Astrocyte (in vitro differentiated cells and primary cell): ENCODE data around the gene TGFB2. TPM values are rescaled to one million over a fixed set of nuclear protein-coding genes. Genes with fewer than 3 reads are reported as not detected.

ENCODE experiments used
- DNase-seq: peaks from one replicate; pipeline ENCODE4 v3.0.0-alpha.2; 2010; ENCODE audit warnings: low read depth
- FAIRE-seq: peaks from 2 replicates; lab custom pipeline; 2011; peaks lifted over from hg19 to GRCh38; lab: Jason Lieb, UNC
- H2AFZ ChIP-seq: 2 replicates; pipeline ENCODE4 v1.6.0; 2012; ENCODE audit warnings: low read depth, low read length, inconsistent platforms
- H3K27ac ChIP-seq: 2 replicates; pipeline ENCODE4 v1.5.1; 2011; ENCODE audit warnings: low read depth, low read length, inconsistent platforms
- H3K27me3 ChIP-seq: 2 replicates; pipeline ENCODE4 v1.6.0; 2011; ENCODE audit warnings: low read length, inconsistent platforms; ENCODE audit not compliant: insufficient read depth
- H3K36me3 ChIP-seq: 2 replicates; pipeline ENCODE4 v1.5.1; 2011; ENCODE audit warnings: low read length, inconsistent platforms; ENCODE audit not compliant: insufficient read depth
- H3K4me1 ChIP-seq: 2 replicates; pipeline ENCODE4 v1.5.1; 2011; ENCODE audit warnings: low read length, inconsistent platforms; ENCODE audit not compliant: insufficient read depth
- H3K4me2 ChIP-seq: 2 replicates; pipeline ENCODE4 v1.6.0; 2012; ENCODE audit warnings: low read length, inconsistent platforms
- H3K4me3 ChIP-seq: 2 replicates; pipeline ENCODE4 v1.5.1; 2011; ENCODE audit warnings: low read depth, mild to moderate bottlenecking, low read length, inconsistent platforms; ENCODE audit not compliant: insufficient read depth
- H3K79me2 ChIP-seq: 2 replicates; pipeline ENCODE4 v1.6.0; 2012; ENCODE audit warnings: mild to moderate bottlenecking, low read length, inconsistent platforms; ENCODE audit not compliant: insufficient read depth
- H3K9ac ChIP-seq: 2 replicates; pipeline ENCODE4 v1.6.0; 2012; ENCODE audit warnings: mild to moderate bottlenecking, low read length, inconsistent platforms
- H3K9me3 ChIP-seq: 2 replicates; pipeline ENCODE4 v1.5.1; 2012; ENCODE audit warnings: low read depth, mild to moderate bottlenecking, low read length, inconsistent platforms; ENCODE audit not compliant: insufficient read depth
- H4K20me1 ChIP-seq: 2 replicates; pipeline ENCODE4 v1.6.0; 2012; ENCODE audit warnings: low read length, inconsistent platforms; ENCODE audit not compliant: insufficient read depth
- H3K27ac Mint-ChIP-seq: one replicate; pipeline ENCODE4 v1.8.0; 2021; ENCODE audit warnings: mild to moderate bottlenecking, mixed read lengths; ENCODE audit not compliant: unreplicated experiment
- H3K27me3 Mint-ChIP-seq: one replicate; pipeline ENCODE4 v1.8.0; 2021; ENCODE audit warnings: low read depth, mixed read lengths; ENCODE audit not compliant: unreplicated experiment
- H3K36me3 Mint-ChIP-seq: one replicate; pipeline ENCODE4 v1.8.0; 2021; ENCODE audit warnings: low read depth, mixed read lengths; ENCODE audit not compliant: unreplicated experiment
- H3K4me1 Mint-ChIP-seq: one replicate; pipeline ENCODE4 v1.8.0; 2021; ENCODE audit warnings: low read depth, mixed read lengths; ENCODE audit not compliant: unreplicated experiment
- H3K4me3 Mint-ChIP-seq: one replicate; pipeline ENCODE4 v1.8.0; 2021; ENCODE audit warnings: mild to moderate bottlenecking, moderate library complexity, mixed read lengths; ENCODE audit not compliant: unreplicated experiment
- H3K9me3 Mint-ChIP-seq: one replicate; pipeline ENCODE4 v1.8.0; 2021; ENCODE audit warnings: mild to moderate bottlenecking, mixed read lengths; ENCODE audit not compliant: unreplicated experiment
- EZH2 ChIP-seq: IDR thresholded peaks from 2 replicates; pipeline ENCODE4 v1.6.1; 2012; ENCODE audit warnings: mild to moderate bottlenecking, low read length, inconsistent platforms; ENCODE audit not compliant: insufficient read depth
- total RNA-seq: library from RNA; stranded (reverse); gene quantifications from 2 replicates; pipeline ENCODE4 v1.2.1, GENCODE V29; 2021
- TF ChIP-seq, protein P1 (sequence below): IDR thresholded peaks from 2 replicates; pipeline ENCODE4 v1.5.1; 2011; ENCODE audit warnings: low read depth, mild to moderate bottlenecking, inconsistent platforms, low read length, moderate library complexity; ENCODE audit not compliant: insufficient read depth

The TGFB2 gene
- total RNA-seq, 1 donor from 2014 or later, result 330 TPM

DNA sequence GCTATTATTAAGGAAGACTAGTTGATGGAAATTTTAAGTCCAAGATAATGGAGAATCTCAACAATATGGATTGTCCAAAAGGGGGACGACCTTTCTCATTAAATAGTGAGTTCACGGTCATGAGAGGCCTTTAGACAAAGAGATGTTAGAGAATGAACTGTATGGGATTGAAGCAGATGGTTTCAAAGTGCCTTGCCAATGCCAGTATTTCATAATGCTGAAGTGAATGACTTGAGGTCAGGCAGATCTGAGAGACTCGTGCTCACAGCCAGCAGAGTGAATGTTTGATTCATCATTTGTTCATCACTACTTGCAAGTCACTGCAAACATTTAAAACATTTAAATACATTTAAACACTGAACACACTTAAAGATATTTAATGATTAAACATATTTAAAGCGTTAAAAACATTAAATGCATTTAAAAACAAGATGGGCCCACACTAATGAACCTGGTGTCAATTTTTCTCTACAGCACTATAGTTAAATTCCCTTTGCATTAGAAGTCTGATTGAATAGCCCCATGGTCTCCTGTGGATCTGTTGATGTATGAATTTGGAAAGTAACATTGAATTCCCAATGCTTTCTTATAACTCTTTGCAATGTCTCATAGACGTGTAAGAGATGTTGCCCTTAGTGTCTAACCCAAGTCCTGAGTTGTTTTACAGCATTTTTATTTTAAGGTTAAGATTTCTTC lies 80.7 kb downstream of the TGFB2 start:
- H3K27ac Mint-ChIP-seq, result peak overlapping the region; percentile 20
- TF ChIP-seq, protein P1, sequence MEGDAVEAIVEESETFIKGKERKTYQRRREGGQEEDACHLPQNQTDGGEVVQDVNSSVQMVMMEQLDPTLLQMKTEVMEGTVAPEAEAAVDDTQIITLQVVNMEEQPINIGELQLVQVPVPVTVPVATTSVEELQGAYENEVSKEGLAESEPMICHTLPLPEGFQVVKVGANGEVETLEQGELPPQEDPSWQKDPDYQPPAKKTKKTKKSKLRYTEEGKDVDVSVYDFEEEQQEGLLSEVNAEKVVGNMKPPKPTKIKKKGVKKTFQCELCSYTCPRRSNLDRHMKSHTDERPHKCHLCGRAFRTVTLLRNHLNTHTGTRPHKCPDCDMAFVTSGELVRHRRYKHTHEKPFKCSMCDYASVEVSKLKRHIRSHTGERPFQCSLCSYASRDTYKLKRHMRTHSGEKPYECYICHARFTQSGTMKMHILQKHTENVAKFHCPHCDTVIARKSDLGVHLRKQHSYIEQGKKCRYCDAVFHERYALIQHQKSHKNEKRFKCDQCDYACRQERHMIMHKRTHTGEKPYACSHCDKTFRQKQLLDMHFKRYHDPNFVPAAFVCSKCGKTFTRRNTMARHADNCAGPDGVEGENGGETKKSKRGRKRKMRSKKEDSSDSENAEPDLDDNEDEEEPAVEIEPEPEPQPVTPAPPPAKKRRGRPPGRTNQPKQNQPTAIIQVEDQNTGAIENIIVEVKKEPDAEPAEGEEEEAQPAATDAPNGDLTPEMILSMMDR, result no peak
- TF ChIP-seq EZH2, result no peak

DNA sequence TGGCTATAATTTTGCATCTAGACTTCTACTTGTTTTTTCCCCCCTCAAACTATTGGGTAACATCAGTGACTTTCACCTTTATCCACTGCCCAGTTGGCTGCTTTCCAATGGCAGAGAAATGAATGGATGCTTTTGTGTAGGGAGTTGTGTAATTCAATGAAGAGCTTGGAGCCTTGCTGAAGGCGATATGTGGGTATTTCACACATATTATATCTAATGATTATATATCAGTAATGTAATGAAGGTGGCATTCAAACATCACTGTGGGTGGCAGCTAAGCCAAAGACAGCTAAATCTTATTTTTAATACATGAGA lies 81.2 kb downstream of the TGFB2 start:
- Mint-ChIP-seq H3K36me3 (peaks cover 24% of the 10 kb centered on the region), H3K27ac (no peak overlapping the region), H3K4me3 (no peak overlapping the region), H3K27me3 (no peaks in the 10 kb centered on the region), H3K9me3 (no peaks in the 10 kb centered on the region), H3K4me1 (peaks cover 48% of the 10 kb centered on the region)
- Histone ChIP-seq H2AFZ (no peak overlapping the region), H3K4me2 (no peak overlapping the region), H3K27ac (peak overlapping the region; percentile 0), H3K27me3 (no peaks in the 10 kb centered on the region), H4K20me1 (peaks cover 19% of the 10 kb centered on the region), H3K9ac (no peak overlapping the region), H3K79me2 (peaks cover 70% of the 10 kb centered on the region), H3K9me3 (no peaks in the 10 kb centered on the region), H3K4me3 (no peak overlapping the region), H3K4me1 (peaks cover 31% of the 10 kb centered on the region), H3K36me3 (no peaks in the 10 kb centered on the region)
- TF ChIP-seq EZH2, result no peak
- TF ChIP-seq, protein P1, result no peak
- DNase-seq (peak; percentile 56), FAIRE-seq (no peak)

More for the DNA sequence above, 80.7 kb downstream of the TGFB2 start:
- no peaks in the 10 kb centered on the region for H3K9me3 ChIP-seq
- no peak overlapping the region for H3K4me3 Mint-ChIP-seq
- H2AFZ ChIP-seq, result no peak overlapping the region
- FAIRE-seq (no peak), DNase-seq (peak; percentile 84)
- no peaks in the 10 kb centered on the region for H3K27me3 Mint-ChIP-seq
- peaks cover 17% of the 10 kb centered on the region for H4K20me1 ChIP-seq
- H3K4me3 ChIP-seq, result no peak overlapping the region
- H3K9me3 Mint-ChIP-seq, result no peaks in the 10 kb centered on the region
- no peaks in the 10 kb centered on the region for H3K36me3 ChIP-seq
- peak overlapping the region; percentile 0 for H3K27ac ChIP-seq
- H3K36me3 Mint-ChIP-seq, result peaks cover 24% of the 10 kb centered on the region
- peaks cover 31% of the 10 kb centered on the region for H3K4me1 ChIP-seq
- no peaks in the 10 kb centered on the region for H3K27me3 ChIP-seq
- H3K79me2 ChIP-seq, result peaks cover 66% of the 10 kb centered on the region
- H3K9ac ChIP-seq, result no peak overlapping the region
- peaks cover 46% of the 10 kb centered on the region for H3K4me1 Mint-ChIP-seq
- no peak overlapping the region for H3K4me2 ChIP-seq

DNA sequence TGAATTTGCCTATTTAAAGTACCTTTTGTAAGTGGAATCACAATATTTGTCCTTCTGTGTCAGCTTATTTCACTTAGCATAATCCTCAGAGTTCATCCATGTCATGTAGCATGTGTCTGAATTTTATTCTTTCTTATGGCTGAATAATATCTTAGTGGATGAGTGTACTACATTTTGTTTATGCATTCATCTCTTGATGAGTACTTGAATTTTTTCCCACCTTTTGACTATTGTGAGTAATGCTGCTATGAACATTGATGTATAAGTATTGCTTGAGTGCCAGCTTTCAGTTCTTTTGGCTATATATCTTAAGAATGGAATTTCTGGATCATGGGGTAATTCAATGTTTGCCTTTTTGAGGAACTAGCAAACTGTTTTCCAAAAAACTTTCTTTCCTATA lies 84.2 kb downstream of the TGFB2 start:
- Histone ChIP-seq H3K4me1 (peaks cover 22% of the 10 kb centered on the region), H3K4me3 (no peak overlapping the region), H3K9me3 (no peaks in the 10 kb centered on the region), H3K36me3 (peaks cover 5% of the 10 kb centered on the region), H4K20me1 (peaks cover 15% of the 10 kb centered on the region), H3K27ac (no peak overlapping the region), H3K9ac (no peak overlapping the region), H2AFZ (no peak overlapping the region), H3K4me2 (no peak overlapping the region), H3K27me3 (no peaks in the 10 kb centered on the region), H3K79me2 (peaks cover 66% of the 10 kb centered on the region)
- FAIRE-seq (no peak), DNase-seq (peak; percentile 49)
- no peak for TF ChIP-seq EZH2
- TF ChIP-seq, protein P1, result no peak
- Mint-ChIP-seq H3K4me1 (peaks cover 50% of the 10 kb centered on the region), H3K36me3 (peaks cover 10% of the 10 kb centered on the region), H3K9me3 (no peaks in the 10 kb centered on the region), H3K27ac (no peak overlapping the region), H3K27me3 (no peaks in the 10 kb centered on the region), H3K4me3 (no peak overlapping the region)
